ENCODE measurements around the gene SENP5.
"Not testable (repeated sequence)": the region's sequence is repeated elsewhere in the genome, so short reads cannot be mapped to it uniquely, and the experiment has no call there.

Gene SENP5

DNA sequence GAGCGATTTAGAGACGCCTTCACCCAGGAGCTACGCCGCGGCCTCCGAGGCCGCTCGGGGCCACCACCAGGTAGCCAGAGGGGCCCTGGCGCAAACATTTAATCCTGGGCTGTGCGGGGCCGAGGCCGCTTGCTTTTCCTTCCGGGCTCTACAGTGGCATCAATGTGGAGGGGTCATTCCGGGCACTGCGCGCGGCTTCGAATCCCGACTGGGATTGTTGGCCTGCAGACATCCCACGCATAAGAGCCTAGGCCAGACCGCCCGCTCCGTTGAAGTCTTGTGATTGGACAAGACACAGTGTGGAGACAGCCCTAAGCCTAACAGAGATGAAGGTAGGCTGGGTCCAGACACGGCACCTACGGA, 75.2 kb downstream of the SENP5 start:
- peak; percentile 42 for DNase-seq

DNA sequence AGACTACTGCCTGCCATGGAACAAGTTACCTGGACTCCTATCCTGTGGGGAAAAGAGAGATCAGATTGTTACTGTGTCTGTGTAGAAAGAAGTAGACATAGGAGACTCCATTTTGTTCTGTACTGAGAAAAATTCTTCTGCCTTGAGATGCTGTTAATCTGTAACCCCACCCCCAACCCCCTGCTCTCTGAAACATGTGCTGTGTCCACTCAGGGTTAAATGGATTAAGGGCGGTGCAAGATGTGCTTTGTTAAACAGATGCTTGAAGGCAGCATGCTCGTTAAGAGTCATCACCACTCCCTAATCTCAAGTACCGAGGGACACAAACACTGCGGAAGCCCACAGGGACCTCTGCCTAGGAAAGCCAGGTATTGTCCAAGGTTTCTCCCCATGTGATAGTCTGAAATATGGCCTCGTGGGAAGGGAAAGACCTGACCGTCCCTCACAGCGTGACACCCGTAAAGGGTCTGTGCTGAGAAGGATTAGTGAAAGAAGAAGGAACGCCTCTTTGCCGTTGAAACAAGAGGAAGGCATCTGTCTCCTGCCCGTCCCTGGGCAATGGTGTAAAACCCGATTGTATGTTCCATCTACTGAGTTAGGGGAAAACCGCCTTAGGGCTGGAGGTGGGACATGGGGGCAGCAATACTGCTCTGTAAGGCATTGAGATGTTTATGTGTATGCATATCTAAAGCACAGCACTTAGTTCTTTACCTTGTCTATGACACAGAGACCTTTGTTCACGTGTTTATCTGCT, 76.5 kb downstream of the SENP5 start:
- DNase-seq: not testable (repeated sequence)

- no peak for DNase-seq
Measured at GRCh38 chr3:196947136-196947859, 79.6 kb downstream of the SENP5 start.

DNA sequence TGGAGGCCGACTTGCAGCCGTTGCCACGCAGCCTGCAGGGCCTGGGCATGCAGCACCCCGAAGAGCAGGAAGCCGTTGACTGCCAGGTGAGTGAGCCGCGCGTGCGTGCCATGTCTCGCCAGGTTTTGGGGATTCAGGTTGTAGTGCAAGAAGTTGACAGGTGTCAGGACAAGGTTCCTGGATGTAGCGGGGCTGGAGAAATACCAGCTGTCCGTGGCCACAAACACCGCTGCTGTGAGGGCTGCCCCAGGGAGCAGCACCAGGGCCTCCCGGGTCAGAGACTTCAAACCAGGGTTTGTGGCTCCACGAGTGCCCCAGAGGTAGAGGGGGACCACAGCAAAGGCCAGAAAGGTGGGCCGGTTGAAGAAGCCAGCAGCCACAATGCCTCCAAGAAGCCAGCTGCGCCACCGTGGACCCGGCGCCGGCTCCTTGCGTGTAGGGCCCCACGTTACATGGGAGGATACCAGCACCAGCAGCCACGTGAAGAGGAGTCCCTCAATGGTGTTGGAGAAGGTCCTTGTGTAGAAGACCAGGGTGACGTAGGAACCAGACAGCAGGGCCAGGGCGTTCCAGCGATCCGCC, 80.2 kb downstream of the SENP5 start:
- no peak for DNase-seq

DNA sequence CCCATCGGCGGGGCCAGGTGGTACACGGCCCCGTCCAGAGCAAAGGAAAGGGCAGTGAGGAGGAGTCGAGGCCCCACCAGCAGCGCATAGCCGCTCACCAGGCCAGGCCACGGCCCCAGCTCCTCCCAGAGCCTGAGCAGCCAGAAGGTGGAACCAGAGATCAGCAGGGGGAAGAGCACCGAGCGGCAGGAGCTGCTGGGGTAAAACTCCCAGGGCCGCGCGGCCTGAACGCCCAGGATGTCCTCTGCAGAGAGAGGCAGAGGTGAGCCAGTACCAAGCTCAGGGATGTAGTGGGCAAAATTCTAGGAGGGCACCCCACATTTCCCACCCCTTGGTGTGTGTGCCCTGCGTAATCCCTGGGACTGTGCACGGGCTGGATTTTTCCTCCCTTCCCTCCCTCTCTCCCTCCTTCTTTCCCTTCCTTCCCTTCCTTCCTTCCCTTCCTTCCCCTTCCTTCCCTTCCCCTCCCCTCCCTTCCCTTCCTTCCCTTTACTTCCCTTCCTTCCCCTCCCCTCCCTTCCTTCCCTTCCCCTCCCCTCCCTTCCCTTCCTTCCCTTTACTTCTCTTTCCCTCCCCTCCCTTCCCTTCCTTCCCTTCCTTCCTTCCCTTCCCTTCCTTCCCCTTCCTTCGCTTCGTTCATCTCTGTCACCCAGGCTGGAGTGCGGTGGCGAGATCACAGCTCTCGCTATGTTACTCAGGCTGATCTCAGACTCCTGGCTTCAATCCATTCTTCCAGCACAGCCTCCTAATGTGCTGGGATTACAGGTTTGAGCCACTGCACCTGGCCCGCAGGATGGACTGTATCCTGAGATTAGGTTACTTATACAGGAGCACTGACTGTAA, 80.9 kb downstream of the SENP5 start:
- no peak for DNase-seq

DNA sequence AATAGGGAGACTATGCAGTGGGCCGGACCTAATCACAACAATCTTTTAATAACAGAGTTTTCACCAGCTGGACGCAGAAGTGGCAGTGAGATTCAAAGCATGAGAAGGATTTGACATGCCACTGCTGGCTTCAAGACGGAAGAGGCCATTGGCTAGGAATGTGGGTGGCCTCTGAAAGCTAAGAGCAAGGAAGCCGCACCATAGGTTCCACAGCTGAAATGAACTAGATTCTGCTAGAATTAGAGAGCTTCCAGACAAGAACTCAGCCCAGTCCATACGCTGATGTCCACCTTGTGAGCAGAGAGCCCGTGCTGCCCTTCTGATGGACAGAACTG, 81.5 kb downstream of the SENP5 start:
- no peak for DNase-seq

DNA sequence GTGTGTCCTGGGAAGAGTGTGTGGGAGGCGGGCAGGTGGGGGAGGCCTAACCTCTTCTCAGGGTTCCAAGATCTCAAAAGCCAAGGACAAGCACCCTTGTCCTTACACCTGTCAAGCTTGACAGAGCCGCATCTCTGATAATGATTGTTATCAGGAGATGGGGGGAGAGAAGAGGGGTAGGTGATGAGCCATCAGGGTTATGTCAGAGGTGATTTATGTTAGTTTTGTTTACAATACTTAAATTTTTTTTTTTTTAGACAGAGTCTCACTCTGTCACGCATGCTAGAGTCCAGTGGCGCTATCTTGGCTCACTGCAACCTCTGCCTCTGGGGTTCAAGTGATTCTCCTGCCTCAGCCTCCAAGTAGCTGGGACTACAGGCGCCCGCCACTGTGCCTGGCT, 82.0 kb downstream of the SENP5 start:
- DNase-seq: no peak

DNA sequence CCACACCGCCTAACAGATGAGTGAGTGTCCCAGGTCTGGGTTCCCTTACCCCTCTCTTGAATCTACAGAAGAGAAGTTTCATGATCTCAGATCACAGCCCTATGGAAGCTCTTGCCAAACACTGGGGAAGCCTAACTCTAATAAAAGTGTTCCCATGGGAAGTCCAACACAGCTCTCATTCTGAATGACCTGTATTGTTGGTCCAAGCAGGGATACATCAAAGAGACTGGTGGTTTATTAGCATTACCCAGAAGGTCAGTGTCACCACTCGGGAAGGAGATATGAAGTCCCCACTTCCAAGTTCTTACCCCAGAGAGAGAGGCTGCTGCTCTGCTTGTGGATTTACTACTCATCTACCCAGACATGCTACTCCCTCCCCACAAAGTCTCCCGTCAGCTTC, 83.7 kb downstream of the SENP5 start:
- DNase-seq: no peak

GRCh38 chr3:196954832-196955231, 87.1 kb downstream of the SENP5 start:
- no peak for DNase-seq

DNA sequence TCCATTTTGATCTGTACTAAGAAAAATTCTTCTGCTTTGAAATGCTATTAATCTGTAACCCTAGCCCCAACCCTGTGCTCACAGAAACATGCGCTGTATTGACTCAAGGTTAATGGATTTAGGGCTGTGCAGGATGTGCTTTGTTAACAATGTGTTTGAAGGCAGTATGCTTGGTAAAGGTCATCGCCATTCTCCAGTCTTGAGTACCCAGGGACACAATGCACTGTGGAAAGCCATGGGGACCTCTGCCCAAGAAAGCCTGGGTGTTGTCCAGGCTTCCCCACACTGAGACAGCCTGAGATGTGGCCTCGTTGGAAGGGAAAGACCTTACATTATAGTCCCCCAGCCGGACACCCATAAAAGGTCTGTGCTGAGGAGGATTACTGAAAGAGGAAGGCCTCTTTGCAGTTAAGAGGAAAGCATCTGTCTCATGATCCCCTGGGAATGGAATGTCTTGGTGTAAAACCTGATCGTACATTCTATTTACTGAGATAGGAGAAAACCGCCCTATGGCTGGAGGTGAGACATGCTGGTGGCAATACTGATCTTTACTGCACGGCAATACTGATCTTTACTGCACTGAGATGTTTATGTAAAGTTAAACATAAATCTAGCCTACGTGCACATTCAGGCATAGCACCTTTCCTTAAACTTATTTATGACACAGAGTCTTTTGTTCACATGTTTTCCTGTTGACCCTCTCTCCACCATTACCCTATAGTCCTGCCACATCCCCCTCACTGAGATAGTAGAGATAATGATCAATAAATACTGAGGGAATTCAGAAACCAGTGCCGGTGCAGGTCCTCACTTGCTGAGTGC, 94.6 kb downstream of the SENP5 start:
- DNase-seq: no peak

DNA sequence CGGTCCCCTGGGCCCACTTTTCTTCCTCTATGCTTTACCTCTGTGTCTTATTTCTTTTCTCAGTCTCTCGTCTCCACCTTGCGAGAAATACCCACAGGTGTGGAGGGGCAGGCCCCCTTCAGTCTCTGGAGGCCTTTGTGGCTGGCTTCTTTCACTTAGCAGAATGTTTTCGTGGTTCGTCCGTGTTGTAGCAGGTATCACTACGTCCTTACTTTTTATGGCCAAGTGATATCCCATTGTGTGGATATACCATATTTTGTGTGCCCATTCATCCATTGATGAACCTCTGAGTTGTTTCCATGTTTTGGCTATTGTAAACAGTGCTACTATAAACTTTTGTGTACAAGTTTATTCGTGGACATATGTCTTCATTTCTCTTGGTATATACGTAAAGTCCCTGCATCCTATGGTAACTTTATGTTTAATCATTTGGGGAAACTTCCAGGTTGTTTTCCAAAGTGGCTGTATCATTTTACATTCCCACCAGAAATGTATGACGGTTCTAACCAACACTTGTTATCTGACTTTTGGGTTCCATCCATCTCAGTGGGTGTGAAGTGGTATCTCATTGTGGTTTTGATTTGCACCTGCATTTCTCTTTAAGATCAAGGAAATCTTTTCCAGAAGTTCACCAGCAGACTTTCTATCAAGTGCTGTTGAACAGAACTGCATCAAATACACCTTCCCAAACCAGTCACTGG, 95.4 kb downstream of the SENP5 start:
- no peak for DNase-seq

- no peak for DNase-seq
Measured at GRCh38 chr3:196963631-196963953, 95.9 kb downstream of the SENP5 start.

GRCh38 chr3:196965112-196965803, 97.5 kb downstream of the SENP5 start:
- DNase-seq: no peak

GRCh38 chr3:196965804-196966173, 98.1 kb downstream of the SENP5 start:
- DNase-seq: no peak

- DNase-seq: no peak
Measured at GRCh38 chr3:196966526-196967401, 99.0 kb downstream of the SENP5 start.

- no peak for DNase-seq
Measured at GRCh38 chr3:196967412-196968232, 99.9 kb downstream of the SENP5 start.

- DNase-seq: peak; percentile 22
Measured at GRCh38 chr3:196968233-196969133, 100.8 kb downstream of the SENP5 start, which contains the start of gene PIGZ. PIGZ (minus strand) TSS chr3:196968833; CDS start chr3:196952031, 16,802 bp downstream.

DNA sequence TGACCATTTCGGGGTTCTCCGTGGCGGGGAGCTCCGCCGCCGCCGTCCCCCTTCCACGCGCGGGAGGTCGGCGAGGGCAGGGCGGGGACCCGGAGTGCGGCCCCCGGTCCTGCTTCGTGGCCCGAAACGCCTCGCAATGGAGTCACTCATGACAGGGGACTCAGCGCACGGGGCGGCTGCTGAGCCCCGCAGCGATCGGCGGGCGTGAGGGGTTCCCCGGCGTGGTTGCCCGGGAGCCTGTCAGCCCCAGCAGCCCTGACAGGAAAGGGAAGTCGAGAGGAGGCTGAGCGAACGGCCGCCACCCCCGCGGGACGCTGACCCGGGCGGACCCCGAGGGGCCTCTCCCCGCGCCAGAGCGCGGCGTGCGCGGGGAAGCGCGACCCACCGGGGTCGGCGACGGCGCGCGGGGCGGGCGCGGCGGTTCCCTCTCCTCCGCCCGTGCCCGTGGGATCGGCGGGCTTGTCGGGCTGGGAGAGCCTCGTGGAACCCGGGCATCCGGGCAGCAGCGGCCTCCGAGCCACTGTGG, 101.5 kb downstream of the SENP5 start:
- no peak for DNase-seq
